ENCODE results near the gene ADGRF5.

GRCh38 chr6:46882645-46883044 is 39.1 kb downstream of the ADGRF5 start:
- TF ChIP-seq MYC (IDR thresholded peaks at IDR 0.05; ENCODE audit: low read depth, low read length), result no peak
- TF ChIP-seq EZH2 (IDR thresholded peaks at IDR 0.05; ENCODE audit: borderline replicate concordance, low read depth, low read length, severe bottlenecking), result no peak
- no peak for TF ChIP-seq POLR2AphosphoS5 (IDR thresholded peaks at IDR 0.05; ENCODE audit: insufficient read depth, low read depth, low read length)
